K562 (cell line): ENCODE data around the gene NEDD9. TPM values are rescaled to one million over a fixed set of nuclear protein-coding genes. Genes with fewer than 3 reads are reported as not detected.

ENCODE experiments used
- ATAC-seq: fragments of 200-7000 bp; cut with Tn5 transposase; 3 replicates; pipeline ENCODE4 v1.9.1; 2020; ENCODE audit warnings: moderate library complexity
- BruUV-seq: library from RNA; stranded (reverse); fragments of 400-500 nt; replicated peaks from 2 replicates; lab custom pipeline; 2021; lab: Mats Ljungman, UMichigan
- CTCF ChIA-PET: fragments of 300-600 bp; formaldehyde crosslinking; extraction: SDS; loops from one replicate; lab custom pipeline; 2021; ENCODE audit warnings: low intra/inter-chr PET ratio; lab: Yijun Ruan, JAX
- POLR2A ChIA-PET: fragments of 300-600, 350-650 bp; sonication (Branson Sonifier 250); formaldehyde crosslinking; extraction: SDS; loops from one replicate; lab custom pipeline; 2021; ENCODE audit warnings: antibody characterized with exemption, inconsistent platforms; lab: Yijun Ruan, JAX
- DNase-seq, 4 experiments: peaks; one replicate each; pipeline versions ENCODE4 v3.0.0 to v3.0.0-alpha.2; 2011 to 2018; ENCODE audit warnings: low spot score in 3 of 4, mixed read lengths in 3 of 4; ENCODE audit errors: extremely low read depth in 1 of 4
- FAIRE-seq: peaks from 2 replicates; lab custom pipeline; 2011; peaks lifted over from hg19 to GRCh38; lab: Jason Lieb, UNC
- H2AFZ ChIP-seq: 2 replicates; pipeline ENCODE4 v1.6.0; 2011; ENCODE audit warnings: low read depth, low read length, control low read depth, inconsistent platforms
- H3K27ac ChIP-seq: fragments of 200-600 bp; 3 replicates; pipeline ENCODE4 v1.8.0; 2011; ENCODE audit warnings: low read depth, mild to moderate bottlenecking, control low read depth, inconsistent platforms, low read length, moderate library complexity, mixed read lengths; ENCODE audit errors: extremely low read depth
- H3K27me3 ChIP-seq, 2 experiments: fragments of 300-600 bp in 1 of 2; 2 replicates in 1 of 2; 3 replicates in 1 of 2; pipeline versions ENCODE4 v1.6.0 to v1.8.0; 2011; ENCODE audit warnings: inconsistent platforms in 2 of 2, low read length in 2 of 2, mild to moderate bottlenecking in 1 of 2, mixed read lengths in 1 of 2, moderate library complexity in 1 of 2; ENCODE audit not compliant: control insufficient read depth in 2 of 2, insufficient read depth in 2 of 2
- H3K36me3 ChIP-seq: fragments of 300-600 bp; 3 replicates; pipeline ENCODE4 v1.8.0; 2011; ENCODE audit warnings: mild to moderate bottlenecking, low read length, inconsistent platforms; ENCODE audit not compliant: control insufficient read depth, insufficient read depth
- H3K4me1 ChIP-seq, 2 experiments: fragments of 200-600 bp in 1 of 2; replicated peaks in 1 of 2; 2 replicates in 1 of 2; 3 replicates in 1 of 2; pipeline versions ENCODE4 v1.5.1 to v1.8.0; 2011; ENCODE audit warnings: inconsistent platforms in 2 of 2, low read length in 2 of 2, mild to moderate bottlenecking in 1 of 2, mixed read lengths in 1 of 2, moderate library complexity in 1 of 2; ENCODE audit not compliant: control insufficient read depth in 2 of 2, insufficient read depth in 2 of 2
- H3K4me2 ChIP-seq: 2 replicates; pipeline ENCODE4 v1.6.1; 2011; ENCODE audit warnings: low read length, control low read depth, inconsistent platforms, mixed read lengths; ENCODE audit not compliant: insufficient read depth
- H3K4me3 ChIP-seq: fragments of 200-600 bp; sonication (generic), shearing (Covaris generic); 2 replicates; pipeline ENCODE4 v1.5.1; 2016; ENCODE audit warnings: control low read depth, inconsistent platforms
- H3K79me2 ChIP-seq: fragments of 200-600 bp; 3 replicates; pipeline ENCODE4 v1.8.0; 2011; ENCODE audit warnings: low read length, inconsistent platforms; ENCODE audit not compliant: control insufficient read depth, insufficient read depth
- H3K9ac ChIP-seq, 2 experiments: 2 replicates each; pipeline versions ENCODE4 v1.6.0 to v1.6.1; 2011; ENCODE audit warnings: low read depth in 2 of 2, low read length in 2 of 2, control low read depth in 1 of 2, inconsistent platforms in 1 of 2, mild to moderate bottlenecking in 1 of 2, mixed read lengths in 1 of 2; ENCODE audit not compliant: insufficient read depth in 1 of 2
- H3K9me1 ChIP-seq: one replicate; pipeline ENCODE4 v1.6.0; 2011; ENCODE audit warnings: inconsistent platforms, mild to moderate bottlenecking, low read length, moderate library complexity; ENCODE audit not compliant: control insufficient read depth, insufficient read depth
- H3K9me3 ChIP-seq: replicated peaks from 2 replicates; pipeline ENCODE4 v1.5.1; 2011; ENCODE audit warnings: low read depth, low read length, inconsistent platforms; ENCODE audit not compliant: control insufficient read depth, insufficient read depth
- H4K20me1 ChIP-seq: replicated peaks from 2 replicates; pipeline ENCODE4 v1.6.1; 2011; ENCODE audit warnings: low read length, inconsistent platforms, mixed read lengths; ENCODE audit not compliant: control insufficient read depth, insufficient read depth
- BHLHE40 ChIP-seq: IDR thresholded peaks from 2 replicates; pipeline ENCODE4 v1.6.1; 2011; ENCODE audit warnings: low read length, improper control_type of control experiment
- CAMTA2 ChIP-seq: fragments of 250-450 bp; sonication (Bioruptor Pico); conservative IDR thresholded peaks from 2 replicates; pipeline ENCODE4 v1.5.1; 2022
- EZH2 ChIP-seq: IDR thresholded peaks from 2 replicates; pipeline ENCODE4 v1.6.1; 2012; ENCODE audit warnings: low read depth, mild to moderate bottlenecking, inconsistent platforms, low read length, borderline replicate concordance
- FOSL1 ChIP-seq: fragments of 200-800 bp; sonication (Bioruptor generic); conservative IDR thresholded peaks from 2 replicates; pipeline ENCODE4 v1.6.1; 2016; ENCODE audit warnings: missing genetic modification characterization, missing compliant biosample characterization
- FOXA1 ChIP-seq: fragments of 450-650 bp; IDR thresholded peaks from 2 replicates; pipeline ENCODE4 v1.6.1; 2016; ENCODE audit warnings: mild to moderate bottlenecking, borderline replicate concordance
- HEY1 ChIP-seq: fragments of 250-450 bp; sonication (Bioruptor Pico); IDR thresholded peaks from 2 replicates; pipeline ENCODE4 v1.5.0; 2020; ENCODE audit warnings: mild to moderate bottlenecking, moderate library complexity, borderline replicate concordance
- MEF2A ChIP-seq: IDR thresholded peaks from 2 replicates; pipeline ENCODE4 v1.6.1; 2011; ENCODE audit warnings: low read depth, mild to moderate bottlenecking, low read length, moderate library complexity; ENCODE audit not compliant: control insufficient read depth
- MLLT1 ChIP-seq, 2 experiments: fragments of 450-650 bp; IDR thresholded peaks; 2 replicates each; pipeline ENCODE4 v1.6.1; 2016
- SNRNP70 ChIP-seq: fragments of 200-400 bp; formaldehyde crosslinking; optimal IDR thresholded peaks from 2 replicates; pipeline ENCODE3; 2017; ENCODE audit warnings: low read depth, low read length
- SPI1 ChIP-seq: IDR thresholded peaks from 2 replicates; pipeline ENCODE4 v1.6.1; 2011; ENCODE audit warnings: low read depth, low read length, control low read depth, borderline replicate concordance
- ZNF354B ChIP-seq: fragments of 250-450 bp; sonication (Bioruptor Pico); IDR thresholded peaks from 2 replicates; pipeline ENCODE4 v1.4.0; 2020
- ZNF583 ChIP-seq: fragments of 250-450 bp; sonication (Bioruptor Pico); IDR thresholded peaks from 2 replicates; pipeline ENCODE4 v1.4.0; 2020
- ZNF584 ChIP-seq: fragments of 200-800 bp; sonication (Bioruptor generic); IDR thresholded peaks from 2 replicates; pipeline ENCODE4 v1.6.1; 2016; ENCODE audit warnings: low read depth, mild to moderate bottlenecking, missing genetic modification characterization, missing compliant biosample characterization
- ZNF830 ChIP-seq: fragments of 250-450 bp; sonication (Bioruptor Pico); IDR thresholded peaks from 2 replicates; pipeline ENCODE4 v1.5.0; 2021; ENCODE audit warnings: mild to moderate bottlenecking
- WGBS: fragments of 100-300 bp; shearing (Covaris generic); methylation state at CpG from one replicate; pipeline ENCODE4 v1.1.6; 2016; ENCODE audit warnings: low coverage, mixed read lengths; ENCODE audit not compliant: insufficient coverage; ENCODE audit errors: missing lambda C conversion rate; 5-methylcytosine and 5-hydroxymethylcytosine counted together
- in situ Hi-C: fragments of 300-500 bp; cut with MboI; formaldehyde crosslinking; loops from 4 replicates; pipeline ENCODE4 v1.15.0; 2018; ENCODE audit warnings: inconsistent platforms, mixed read lengths
- intact Hi-C: fragments of 100-400 bp; cut with micrococcal nuclease; formaldehyde crosslinking; loops from 2 replicates; pipeline ENCODE4 v1.14.2; 2022
- polyA plus RNA-seq, 8 experiments: library from polyadenylated mRNA; depleted of rRNA in 4 of 8; stranded (reverse) in 5 of 8; unstranded in 3 of 8; fragments of >200 nt; fragmentation: Nextera tagmentation in 2 of 8; fragmentation: Illumina TruSeq in 1 of 8; extraction: Ambion mirVana in 2 of 8; extraction: Trizol in 1 of 8; gene quantifications; 2 replicates each; pipeline versions ENCODE4 v1.2.1 to v1.2.3, GENCODE V29; 2011 to 2014; ENCODE audit warnings: inconsistent platforms in 1 of 8, missing spikeins in 1 of 8
- total RNA-seq, 7 experiments: library from RNA; depleted of rRNA in 6 of 7; stranded (reverse); fragments of >200 nt in 6 of 7; fragmentation: Illumina TruSeq in 2 of 7; extraction: Trizol in 2 of 7; gene quantifications; 2 replicates each; pipeline versions ENCODE4 v1.2.1 to v1.2.3, GENCODE V29; 2011 to 2021; ENCODE audit warnings: low replicate concordance in 1 of 7
- TF ChIP-seq, protein P1 (sequence below): fragments of 250-450 bp; sonication (Bioruptor Pico); IDR thresholded peaks from 2 replicates; pipeline ENCODE4 v1.5.1; 2021; ENCODE audit warnings: mild to moderate bottlenecking
- TF ChIP-seq, protein P2 (sequence below): sonication (generic); formaldehyde crosslinking; IDR thresholded peaks from 2 replicates; pipeline ENCODE4 v1.8.1; 2023; ENCODE audit warnings: mild to moderate bottlenecking, missing genetic modification reagents
- TF ChIP-seq, protein P3 (sequence below): sonication (generic); formaldehyde crosslinking; IDR thresholded peaks from 2 replicates; pipeline ENCODE4 v1.8.0; 2022; ENCODE audit warnings: mild to moderate bottlenecking, missing genetic modification reagents

Gene NEDD9
- total and polyA plus RNA-seq, 9 of the 15 experiments (the other 6 are each of a cell fraction or from before 2014, with no cell fraction given) = 0.04 to 0.18 (median 0.15) TPM; not detected in 6

DNA sequence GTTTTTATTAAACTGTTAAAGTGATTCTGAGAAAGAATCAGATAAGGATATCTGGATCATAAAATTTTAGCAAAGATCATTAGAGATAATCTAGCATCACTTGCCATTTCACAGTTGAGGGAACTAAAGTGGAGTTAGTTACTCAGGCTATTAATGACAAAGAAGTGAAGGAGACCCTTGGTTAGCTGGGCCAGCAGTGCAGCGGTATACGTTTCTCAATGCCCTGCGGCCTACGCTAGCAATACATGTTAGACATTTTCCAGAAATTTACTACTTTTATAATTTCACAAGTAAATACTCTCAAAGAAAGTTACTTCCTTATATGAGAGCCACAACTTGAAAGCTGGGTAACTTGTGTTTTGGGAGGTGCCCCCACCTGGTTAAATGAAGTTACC, 28.5 kb downstream of the NEDD9 start (continued):
- TF ChIP-seq ZNF354B (CRISPR knock-in tag) = no peak
- no peak for TF ChIP-seq SPI1
- no peak for TF ChIP-seq ZNF583

GRCh38 chr6:11203306-11204004, 29.0 kb downstream of the NEDD9 start:
- ChIA-PET CTCF (no interaction called here), POLR2A (interaction anchor here (0.6 kb wide), 1 partner anchor 199 kb away, joined by 3 read pairs; no protein-coding TSS in a partner anchor)
- Histone ChIP-seq H3K27me3 (peaks cover 24 to 55% of the 10 kb centered on the region in 2 experiments), H3K4me2 (no peak overlapping the region), H3K36me3 (no peaks in the 10 kb centered on the region), H2AFZ (no peak overlapping the region), H3K9ac (no peak overlapping the region), H4K20me1 (no peaks in the 10 kb centered on the region), H3K27ac (no peak overlapping the region), H3K9me1 (no peaks in the 10 kb centered on the region), H3K4me1 (no peaks in the 10 kb centered on the region), H3K4me3 (no peak overlapping the region), H3K79me2 (no peaks in the 10 kb centered on the region), H3K9me3 (no peaks in the 10 kb centered on the region)
- BruUV-seq = no TSS peak
- no peak for FAIRE-seq
- in situ Hi-C loops (no loop called here), intact Hi-C loops (no loop called here)
- no peak for ATAC-seq
- DNase-seq = no peak
- 1% methylated on average over 6 of the region's 6 CpGs for WGBS
- TF ChIP-seq ZNF584 = no peak
- no peak for TF ChIP-seq SNRNP70
- no peak for TF ChIP-seq MLLT1 (IDR thresholded peaks at IDR 0.05)
- TF ChIP-seq, protein P1, sequence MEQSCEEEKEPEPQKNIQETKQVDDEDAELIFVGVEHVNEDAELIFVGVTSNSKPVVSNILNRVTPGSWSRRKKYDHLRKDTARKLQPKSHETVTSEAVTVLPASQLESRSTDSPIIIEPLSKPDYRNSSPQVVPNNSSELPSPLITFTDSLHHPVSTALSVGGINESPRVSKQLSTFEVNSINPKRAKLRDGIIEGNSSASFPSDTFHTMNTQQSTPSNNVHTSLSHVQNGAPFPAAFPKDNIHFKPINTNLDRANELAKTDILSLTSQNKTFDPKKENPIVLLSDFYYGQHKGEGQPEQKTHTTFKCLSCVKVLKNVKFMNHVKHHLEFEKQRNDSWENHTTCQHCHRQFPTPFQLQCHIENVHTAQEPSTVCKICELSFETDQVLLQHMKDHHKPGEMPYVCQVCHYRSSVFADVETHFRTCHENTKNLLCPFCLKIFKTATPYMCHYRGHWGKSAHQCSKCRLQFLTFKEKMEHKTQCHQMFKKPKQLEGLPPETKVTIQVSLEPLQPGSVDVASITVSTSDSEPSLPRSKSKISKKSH (CRISPR knock-in tag) = no peak
- TF ChIP-seq MEF2A = no peak
- TF ChIP-seq HEY1 (CRISPR knock-in tag) = no peak
- no peak for TF ChIP-seq EZH2
- TF ChIP-seq, protein P2, sequence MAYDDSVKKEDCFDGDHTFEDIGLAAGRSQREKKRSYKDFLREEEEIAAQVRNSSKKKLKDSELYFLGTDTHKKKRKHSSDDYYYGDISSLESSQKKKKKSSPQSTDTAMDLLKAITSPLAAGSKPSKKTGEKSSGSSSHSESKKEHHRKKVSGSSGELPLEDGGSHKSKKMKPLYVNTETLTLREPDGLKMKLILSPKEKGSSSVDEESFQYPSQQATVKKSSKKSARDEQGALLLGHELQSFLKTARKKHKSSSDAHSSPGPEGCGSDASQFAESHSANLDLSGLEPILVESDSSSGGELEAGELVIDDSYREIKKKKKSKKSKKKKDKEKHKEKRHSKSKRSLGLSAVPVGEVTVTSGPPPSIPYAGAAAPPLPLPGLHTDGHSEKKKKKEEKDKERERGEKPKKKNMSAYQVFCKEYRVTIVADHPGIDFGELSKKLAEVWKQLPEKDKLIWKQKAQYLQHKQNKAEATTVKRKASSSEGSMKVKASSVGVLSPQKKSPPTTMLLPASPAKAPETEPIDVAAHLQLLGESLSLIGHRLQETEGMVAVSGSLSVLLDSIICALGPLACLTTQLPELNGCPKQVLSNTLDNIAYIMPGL (CRISPR knock-in tag) = no peak
- TF ChIP-seq FOXA1 = no peak
- TF ChIP-seq FOSL1 = no peak
- TF ChIP-seq CAMTA2 (CRISPR knock-in tag) = no peak
- no peak for TF ChIP-seq BHLHE40
- TF ChIP-seq, protein P3, sequence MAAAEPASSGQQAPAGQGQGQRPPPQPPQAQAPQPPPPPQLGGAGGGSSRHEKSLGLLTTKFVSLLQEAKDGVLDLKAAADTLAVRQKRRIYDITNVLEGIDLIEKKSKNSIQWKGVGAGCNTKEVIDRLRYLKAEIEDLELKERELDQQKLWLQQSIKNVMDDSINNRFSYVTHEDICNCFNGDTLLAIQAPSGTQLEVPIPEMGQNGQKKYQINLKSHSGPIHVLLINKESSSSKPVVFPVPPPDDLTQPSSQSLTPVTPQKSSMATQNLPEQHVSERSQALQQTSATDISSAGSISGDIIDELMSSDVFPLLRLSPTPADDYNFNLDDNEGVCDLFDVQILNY (CRISPR knock-in tag) = no peak
- no peak for TF ChIP-seq ZNF830 (CRISPR knock-in tag)
